Brain microvascular endothelial cell (primary cell): ENCODE data around the gene PRR3.
"Not testable (repeated sequence)": the region's sequence is repeated elsewhere in the genome, so short reads cannot be mapped to it uniquely, and the experiment has no call there.

ENCODE experiments used
- DNase-seq: peaks from one replicate; pipeline ENCODE4 v3.0.0-alpha.2; 2020
- H3K27ac ChIP-seq: fragments of 250-450 bp; sonication (Bioruptor Pico); 2 replicates; pipeline ENCODE4 v1.5.1; 2020; ENCODE audit warnings: mild to moderate bottlenecking, moderate library complexity
- H3K27me3 ChIP-seq: fragments of 250-450 bp; sonication (Bioruptor Pico); replicated peaks from 2 replicates; pipeline ENCODE4 v1.5.1; 2020; ENCODE audit warnings: mild to moderate bottlenecking
- H3K36me3 ChIP-seq: fragments of 250-450 bp; sonication (Bioruptor Pico); replicated peaks from 2 replicates; pipeline ENCODE4 v1.5.1; 2020; ENCODE audit warnings: mild to moderate bottlenecking
- H3K4me3 ChIP-seq: 2 replicates; pipeline ENCODE4 v1.5.1; 2011; ENCODE audit warnings: low read depth, mild to moderate bottlenecking, control low read depth, low read length, moderate library complexity
- CTCF ChIP-seq: IDR thresholded peaks from 2 replicates; pipeline ENCODE4 v1.5.1; 2011; ENCODE audit warnings: low read depth, mild to moderate bottlenecking, moderate library complexity, low read length, control low read depth, inconsistent platforms; ENCODE audit errors: missing control alignments
- in situ Hi-C: cut with HindIII; loops from 2 replicates; pipeline ENCODE4 v1.10.0; 2017; ENCODE audit warnings: low sequenced_read_pairs, low pct_ligation_motif_present

PRR3 gene

GRCh38 chr6:30511169-30511546, 45.9 kb upstream of the PRR3 start:
- Histone ChIP-seq H3K4me3 (no peak overlapping the region), H3K36me3 (no peaks in the 10 kb centered on the region), H3K27ac (no peak overlapping the region), H3K27me3 (no peaks in the 10 kb centered on the region)
- no peak for TF ChIP-seq CTCF
- in situ Hi-C loops: no loop called here
- DNase-seq: no peak

DNA sequence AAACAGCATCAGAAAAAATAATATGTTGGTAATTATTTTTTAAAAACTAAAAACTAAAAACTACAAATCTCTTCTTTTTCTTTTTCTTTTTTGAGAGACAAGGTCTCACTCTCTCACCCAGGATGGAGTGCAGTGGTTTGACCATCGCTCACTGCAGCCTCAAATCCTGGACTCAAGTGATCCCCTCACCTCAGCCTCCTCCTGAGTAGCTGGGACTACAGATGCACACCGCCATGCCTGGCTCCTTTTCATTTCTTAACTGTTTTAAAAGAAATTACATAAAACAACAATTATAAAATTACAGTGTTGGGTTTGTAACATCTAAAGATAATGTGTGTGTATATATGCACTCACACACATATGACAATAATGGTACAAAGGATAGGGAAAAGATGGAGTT, 43.6 kb upstream of the PRR3 start:
- Histone ChIP-seq H3K27me3 (no peaks in the 10 kb centered on the region), H3K36me3 (no peaks in the 10 kb centered on the region), H3K4me3 (no peak overlapping the region), H3K27ac (no peak overlapping the region)
- in situ Hi-C loops: no loop called here
- no peak for DNase-seq
- TF ChIP-seq CTCF: no peak

DNA sequence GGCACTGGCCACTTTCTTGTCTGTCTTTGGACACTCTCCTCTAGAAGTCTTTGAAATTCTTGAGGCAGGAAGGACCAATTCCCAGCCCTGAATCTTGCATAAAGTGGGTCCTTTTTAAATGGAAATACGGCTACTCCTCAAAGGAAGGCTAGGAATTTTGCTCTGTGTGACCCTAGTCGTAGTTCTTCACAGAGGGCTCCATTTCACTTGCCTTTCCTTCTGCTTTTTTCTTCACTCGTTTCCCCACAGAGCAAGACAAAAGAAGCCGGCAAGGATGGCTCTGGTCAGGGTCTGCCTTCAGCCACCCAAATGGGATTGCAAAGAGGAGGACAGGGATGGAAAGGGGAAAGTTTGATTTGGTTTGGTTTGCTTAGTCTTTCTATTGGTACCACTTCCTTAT, 42.0 kb upstream of the PRR3 start:
- in situ Hi-C loops: no loop called here
- no peaks in the 10 kb centered on the region for H3K27me3 ChIP-seq
- no peak overlapping the region for H3K4me3 ChIP-seq
- no peak overlapping the region for H3K27ac ChIP-seq
- no peaks in the 10 kb centered on the region for H3K36me3 ChIP-seq
- DNase-seq: no peak
- TF ChIP-seq CTCF: no peak

DNA sequence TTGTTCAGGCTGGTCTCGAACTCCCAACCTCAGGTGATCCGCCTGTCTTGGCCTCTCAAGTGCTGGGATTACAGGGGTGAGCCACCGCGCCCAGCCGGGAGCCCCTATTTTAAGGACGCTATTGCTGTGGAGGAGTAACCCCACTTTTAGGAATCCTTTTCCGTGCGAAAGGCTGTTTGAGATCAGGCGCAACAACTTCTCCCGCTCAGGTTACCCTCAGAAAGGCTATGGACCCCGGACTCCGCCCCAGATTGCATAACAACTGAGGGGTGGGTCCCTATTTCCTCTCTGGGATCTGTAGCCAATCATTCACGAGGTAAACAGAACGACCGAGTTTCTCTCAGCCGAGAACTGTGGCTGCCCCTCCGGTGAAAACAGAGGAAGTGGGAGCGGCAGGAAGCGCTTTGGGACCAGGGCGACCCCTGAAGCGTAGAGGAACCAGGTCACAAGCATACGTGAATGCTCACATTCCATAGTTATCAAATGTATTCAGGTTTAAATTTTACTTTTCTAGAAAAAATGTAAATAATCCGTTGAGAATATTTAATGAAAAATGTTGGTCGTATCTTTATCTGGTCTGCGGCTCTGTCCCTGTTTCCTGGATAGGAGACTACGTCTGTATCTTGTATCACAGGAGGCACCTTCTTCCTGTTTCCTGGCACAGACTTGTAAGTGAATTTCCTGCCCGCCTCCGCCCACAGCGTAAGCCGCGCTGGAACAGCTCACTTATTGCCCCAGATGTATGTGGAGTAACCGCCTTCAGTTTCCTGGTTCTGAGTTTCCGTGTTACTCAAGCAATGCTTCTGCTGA, 40.9 kb upstream of the PRR3 start:
- Histone ChIP-seq H3K4me3 (peak overlapping the region; percentile 59), H3K27ac (peak overlapping the region; percentile 93), H3K36me3 (no peaks in the 10 kb centered on the region), H3K27me3 (no peaks in the 10 kb centered on the region)
- no peak for TF ChIP-seq CTCF
- peak; percentile 89 for DNase-seq
- in situ Hi-C loops: no loop called here

- in situ Hi-C loops, H3K36me3 ChIP-seq: not testable (repeated sequence)
- H3K4me3 ChIP-seq: peak overlapping the region; percentile 59
These were observed 40.4 kb upstream of the PRR3 start for GRCh38 chr6:30516754-30517076.

GRCh38 chr6:30517767-30518504, 39.2 kb upstream of the PRR3 start:
- H3K36me3 ChIP-seq, H3K4me3 ChIP-seq, H3K27me3 ChIP-seq, H3K27ac ChIP-seq, DNase-seq, in situ Hi-C loops: not testable (repeated sequence)

More at GRCh38 chr6:30516754-30517076, 40.4 kb upstream of the PRR3 start:
- peak overlapping the region; percentile 93 for H3K27ac ChIP-seq
- DNase-seq, H3K27me3 ChIP-seq: not testable (repeated sequence)

DNA sequence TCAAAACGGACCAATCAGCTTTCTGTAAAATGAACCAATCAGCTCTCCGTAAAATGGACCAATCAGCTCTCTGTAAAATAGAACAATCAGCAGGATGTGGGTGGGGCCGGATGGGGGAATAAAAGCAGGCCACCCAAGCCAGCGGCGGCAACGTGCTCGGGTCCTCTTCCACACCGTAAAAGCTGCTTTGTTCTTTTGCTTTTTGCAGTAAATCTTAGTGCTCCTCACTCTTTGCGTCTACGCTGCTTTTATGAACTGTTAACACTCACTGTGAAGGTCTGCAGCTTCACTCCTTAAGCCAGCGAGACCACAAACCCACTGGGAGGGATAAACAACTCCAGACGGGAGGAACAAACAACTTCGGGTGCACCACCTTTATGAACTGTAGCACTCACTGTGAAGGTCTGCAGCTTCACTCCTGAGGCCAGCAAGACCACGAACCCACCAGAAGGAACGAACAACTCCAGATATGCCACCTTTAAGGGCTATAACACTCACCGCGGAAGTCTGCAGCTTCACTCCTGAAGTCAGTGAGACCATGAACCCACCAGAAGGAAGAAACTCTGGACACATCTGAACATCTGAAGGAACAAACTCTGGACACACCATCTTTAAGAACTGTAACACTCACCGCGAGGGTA, 38.5 kb upstream of the PRR3 start:
- H3K27ac ChIP-seq, in situ Hi-C loops: not testable (repeated sequence)

More for the DNA sequence above, 38.5 kb upstream of the PRR3 start:
- not testable (repeated sequence) for H3K36me3 ChIP-seq, H3K27me3 ChIP-seq, DNase-seq, H3K4me3 ChIP-seq
